HCT116 (cell line): ENCODE measurements around the gene CR2. TPM values are rescaled to one million over a fixed set of nuclear protein-coding genes. Genes with fewer than 3 reads are reported as not detected.

Source experiments
- ATAC-seq: fragments of 200-7000 bp; cut with Tn5 transposase; 2 replicates; pipeline ENCODE4 v1.9.1; 2020; ENCODE audit warnings: mild to moderate bottlenecking, moderate library complexity
- BruUV-seq: library from RNA; stranded (reverse); fragments of 400-500 nt; replicated peaks from 2 replicates; lab custom pipeline; 2021; lab: Mats Ljungman, UMichigan
- CTCF ChIA-PET: fragments of 300-600 bp; sonication (Branson Sonifier 250); formaldehyde crosslinking; loops from one replicate; lab custom pipeline; 2021; ENCODE audit warnings: antibody characterized with exemption; lab: Charles Lee
- POLR2A ChIA-PET: fragments of 300-600, 350-600 bp; sonication (Branson Sonifier 250); formaldehyde crosslinking; loops from one replicate; lab custom pipeline; 2021; ENCODE audit warnings: antibody characterized with exemption; lab: Charles Lee
- RAD21 ChIA-PET, 2 experiments: fragments of 300-600 bp; sonication (Branson Sonifier 250); formaldehyde crosslinking; loops; one replicate each; lab custom pipeline; 2023; ENCODE audit warnings: low total read pairs in 2 of 2; ENCODE audit not compliant: uncharacterized antibody in 2 of 2, unreplicated experiment in 2 of 2, low non-redundant PET in 1 of 2; lab: Charles Lee
- DNase-seq: peaks from one replicate; pipeline ENCODE4 v3.0.0-alpha.2; 2010; ENCODE audit warnings: low read depth, low spot score
- H2AFZ ChIP-seq: fragments of 200-600 bp; shearing (Covaris generic), sonication (generic); 2 replicates; pipeline ENCODE4 v1.6.1; 2017; ENCODE audit warnings: low read depth, mixed run types, mixed read lengths, antibody characterized with exemption, low read length; ENCODE audit not compliant: poor library complexity, severe bottlenecking
- H3K27ac ChIP-seq: 2 replicates; pipeline ENCODE4 v1.5.1; 2012; ENCODE audit warnings: low read depth, low read length
- H3K27me3 ChIP-seq: fragments of 200-600 bp; sonication (generic); 2 replicates; pipeline ENCODE4 v1.6.1; 2016; ENCODE audit warnings: mixed run types, low read length, mixed read lengths; ENCODE audit not compliant: insufficient read depth
- H3K36me3 ChIP-seq, 2 experiments: fragments of 200-500 bp in 1 of 2; fragments of 200-600 bp in 1 of 2; sonication (Bioruptor generic) in 1 of 2; sonication (generic) in 1 of 2; 2 replicates each; pipeline versions ENCODE4 v1.5.1 to v1.6.1; 2014 to 2016; ENCODE audit warnings: low read length in 2 of 2, inconsistent platforms in 1 of 2, mixed read lengths in 1 of 2, mixed run types in 1 of 2; ENCODE audit not compliant: insufficient read depth in 2 of 2, control insufficient read depth in 1 of 2
- H3K4me1 ChIP-seq, 2 experiments: fragments of 200-600 bp in 1 of 2; sonication (generic) in 1 of 2; 2 replicates each; pipeline versions ENCODE4 v1.5.1 to v1.6.1; 2012 to 2017; ENCODE audit warnings: low read length in 2 of 2, inconsistent platforms in 1 of 2, mild to moderate bottlenecking in 1 of 2, mixed read lengths in 1 of 2, mixed run types in 1 of 2, moderate library complexity in 1 of 2; ENCODE audit not compliant: insufficient read depth in 2 of 2, control insufficient read depth in 1 of 2
- H3K4me2 ChIP-seq: fragments of 200-600 bp; sonication (generic); 2 replicates; pipeline ENCODE4 v1.6.1; 2017; ENCODE audit warnings: mixed run types, low read length, mixed read lengths
- H3K4me3 ChIP-seq, 2 experiments: fragments of 200-600 bp in 1 of 2; sonication (generic) in 1 of 2; replicated peaks in 1 of 2; 2 replicates each; pipeline ENCODE4 v1.5.1; 2011 to 2016; ENCODE audit warnings: low read length in 2 of 2, control low read depth in 1 of 2, low read depth in 1 of 2, mild to moderate bottlenecking in 1 of 2, mixed read lengths in 1 of 2, mixed run types in 1 of 2
- H3K79me2 ChIP-seq: fragments of 200-600 bp; sonication (generic); 2 replicates; pipeline ENCODE4 v1.6.1; 2017; ENCODE audit warnings: mild to moderate bottlenecking, mixed run types, low read length, moderate library complexity, mixed read lengths; ENCODE audit not compliant: insufficient read depth
- H3K9ac ChIP-seq: fragments of 200-600 bp; sonication (generic); 2 replicates; pipeline ENCODE4 v1.6.1; 2016; ENCODE audit warnings: low read length, mixed read lengths
- H3K9me2 ChIP-seq: fragments of 200-600 bp; sonication (generic), shearing (Covaris generic); 2 replicates; pipeline ENCODE4 v1.6.1; 2017; ENCODE audit warnings: mixed run types, mild to moderate bottlenecking, moderate library complexity; ENCODE audit not compliant: insufficient read depth
- H3K9me3 ChIP-seq, 2 experiments: fragments of 200-500 bp in 1 of 2; fragments of 200-600 bp in 1 of 2; sonication (Bioruptor generic) in 1 of 2; sonication (generic) in 1 of 2; 2 replicates each; pipeline ENCODE4 v1.6.1; 2014 to 2017; ENCODE audit warnings: low read length in 2 of 2, mixed read lengths in 2 of 2, inconsistent platforms in 1 of 2, low read depth in 1 of 2, mild to moderate bottlenecking in 1 of 2, mixed run types in 1 of 2, moderate library complexity in 1 of 2; ENCODE audit not compliant: control insufficient read depth in 1 of 2, insufficient read depth in 1 of 2
- H4K20me1 ChIP-seq: fragments of 200-600 bp; sonication (generic), shearing (Covaris generic); 2 replicates; pipeline ENCODE4 v1.6.1; 2017; ENCODE audit warnings: mixed run types, mild to moderate bottlenecking, moderate library complexity; ENCODE audit not compliant: insufficient read depth
- EGR1 ChIP-seq: IDR thresholded peaks from 2 replicates; pipeline ENCODE4 v1.6.1; 2012; ENCODE audit warnings: low read depth
- ELF1 ChIP-seq: IDR thresholded peaks from 2 replicates; pipeline ENCODE4 v1.6.1; 2012; ENCODE audit warnings: low read depth, borderline replicate concordance
- EZH2 ChIP-seq: fragments of 200-600 bp; sonication (generic); IDR thresholded peaks from 2 replicates; pipeline ENCODE4 v1.6.1; 2017; ENCODE audit warnings: antibody characterized with exemption, mixed run types
- FOSL1 ChIP-seq: IDR thresholded peaks from 2 replicates; pipeline ENCODE4 v1.6.1; 2012; ENCODE audit warnings: low read depth
- JUND ChIP-seq: IDR thresholded peaks from 2 replicates; pipeline ENCODE4 v1.6.1; 2012
- MAX ChIP-seq: IDR thresholded peaks from 2 replicates; pipeline ENCODE4 v1.6.1; 2012
- POLR2A ChIP-seq: IDR thresholded peaks from 2 replicates; pipeline ENCODE4 v1.7.0; 2011; ENCODE audit warnings: borderline replicate concordance; ENCODE audit not compliant: insufficient read depth, insufficient read length; ENCODE audit errors: extremely low read depth
- POLR2AphosphoS5 ChIP-seq: IDR thresholded peaks from 2 replicates; pipeline ENCODE4 v1.6.1; 2011; ENCODE audit warnings: mild to moderate bottlenecking, low read depth, low read length, moderate library complexity
- SIN3A ChIP-seq: IDR thresholded peaks from 2 replicates; pipeline ENCODE4 v1.6.1; 2012; ENCODE audit warnings: low read depth
- SP1 ChIP-seq: IDR thresholded peaks from 2 replicates; pipeline ENCODE4 v1.6.1; 2012; ENCODE audit warnings: low read depth
- SRF ChIP-seq: IDR thresholded peaks from 2 replicates; pipeline ENCODE4 v1.6.1; 2012; ENCODE audit warnings: low read depth
- TCF7L2 ChIP-seq: IDR thresholded peaks from 2 replicates; pipeline ENCODE4 v1.7.0; 2011; ENCODE audit warnings: borderline replicate concordance, inconsistent platforms; ENCODE audit not compliant: insufficient read depth, insufficient read length; ENCODE audit errors: extremely low read depth
- YY1 ChIP-seq: IDR thresholded peaks from 2 replicates; pipeline ENCODE4 v1.6.1; 2011; ENCODE audit warnings: low read length, low read depth, moderate library complexity, mild to moderate bottlenecking; ENCODE audit not compliant: insufficient replicate concordance; ENCODE audit errors: extremely low read depth
- ZFX ChIP-seq: fragments of 450-650 bp; IDR thresholded peaks from 2 replicates; pipeline ENCODE4 v1.6.1; 2017
- ZNF274 ChIP-seq: fragments of 200-500 bp; sonication (Bioruptor generic); IDR thresholded peaks from 2 replicates; pipeline ENCODE4 v1.6.1; 2014; ENCODE audit warnings: mild to moderate bottlenecking, low read depth, low read length, inconsistent platforms
- intact Hi-C: fragments of 100-400 bp; cut with micrococcal nuclease; formaldehyde crosslinking; loops from 2 replicates; pipeline ENCODE4 v1.10.0; 2022
- total RNA-seq: library from RNA; stranded (reverse); gene quantifications from one replicate; pipeline ENCODE4 v1.2.1, GENCODE V29; 2021; ENCODE audit not compliant: unreplicated experiment
- TF ChIP-seq, protein P1 (sequence below): IDR thresholded peaks from 2 replicates; pipeline ENCODE4 v1.6.1; 2012

Gene CR2
- total RNA-seq, 1 experiment from 2014 or later = 4.0 TPM

DNA sequence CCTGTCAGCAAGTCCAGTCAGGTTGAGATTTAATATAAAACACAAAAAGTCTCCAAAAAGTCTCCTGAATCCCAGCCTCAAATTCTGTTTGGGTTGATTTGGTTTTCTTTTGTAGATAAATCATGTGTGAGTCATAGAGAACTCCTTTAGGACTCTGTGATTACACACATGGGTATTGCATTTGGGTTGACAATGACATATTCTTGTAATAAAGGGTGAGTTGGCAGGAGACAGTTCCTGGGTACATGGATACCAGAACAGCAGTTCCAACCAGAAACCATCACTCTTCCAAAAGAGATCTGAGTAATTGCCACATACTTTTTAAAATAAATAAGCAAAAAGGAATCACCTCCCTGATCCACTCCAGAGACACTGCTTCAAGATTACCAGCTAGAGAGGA lies 8.9 kb downstream of the CR2 start:
- Histone ChIP-seq H3K9me2 (0 out of 2 replicates have a peak, but pooled peaks cover 5% of the 10 kb centered on the region), H3K79me2 (no peaks in the 10 kb centered on the region), H2AFZ (no peak overlapping the region), H3K27me3 (no peaks in the 10 kb centered on the region), H3K9ac (no peak overlapping the region), H3K4me3 (no peak overlapping the region), H3K4me2 (no peak overlapping the region), H4K20me1 (no peaks in the 10 kb centered on the region), H3K4me1 (no peaks in the 10 kb centered on the region), H3K27ac (no peak overlapping the region), H3K36me3 (no peaks in the 10 kb centered on the region), H3K9me3 (no peaks in the 10 kb centered on the region)
- no TSS peak for BruUV-seq
- ChIA-PET CTCF (interaction anchor here (1.4 kb wide), 1 partner anchor 8 kb away, joined by 3 read pairs; no protein-coding TSS in a partner anchor), POLR2A (no interaction called here), RAD21 (no interaction called here)
- intact Hi-C loops = no loop called here
- ATAC-seq = no peak
- no peak for DNase-seq
- TF ChIP-seq ZNF274 = no peak
- TF ChIP-seq ELF1 = no peak
- no peak for TF ChIP-seq JUND
- TF ChIP-seq SP1 = no peak
- TF ChIP-seq MAX = no peak
- no peak for TF ChIP-seq TCF7L2
- no peak for TF ChIP-seq ZFX
- no peak for TF ChIP-seq POLR2AphosphoS5
- no peak for TF ChIP-seq YY1
- TF ChIP-seq EZH2 = no peak
- TF ChIP-seq FOSL1 = no peak
- no peak for TF ChIP-seq POLR2A
- TF ChIP-seq SIN3A = no peak
- TF ChIP-seq, protein P1, sequence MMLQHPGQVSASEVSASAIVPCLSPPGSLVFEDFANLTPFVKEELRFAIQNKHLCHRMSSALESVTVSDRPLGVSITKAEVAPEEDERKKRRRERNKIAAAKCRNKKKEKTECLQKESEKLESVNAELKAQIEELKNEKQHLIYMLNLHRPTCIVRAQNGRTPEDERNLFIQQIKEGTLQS = no peak
- TF ChIP-seq SRF = no peak
- TF ChIP-seq EGR1 = no peak
